ENCODE measurements around the gene TBRG4.

DNA sequence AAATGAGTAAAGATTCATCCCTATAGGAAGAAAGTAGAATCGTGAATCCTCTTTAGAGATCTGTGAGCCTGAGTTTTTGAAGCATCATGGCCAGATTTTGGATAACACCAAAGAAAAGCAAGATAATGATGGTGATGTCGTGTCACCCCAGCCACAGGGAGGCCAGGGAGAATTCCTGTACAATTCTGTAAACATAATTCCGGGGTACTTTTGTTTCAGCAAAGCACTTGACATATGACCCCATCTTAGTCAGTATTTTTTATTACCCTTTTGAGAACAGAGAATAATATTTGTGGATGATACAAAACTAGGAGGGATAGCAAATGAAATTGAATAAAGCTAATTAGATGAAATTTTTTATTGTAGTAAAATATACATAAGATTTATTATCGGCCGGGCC, 56.5 kb downstream of the TBRG4 start:
- TF ChIP-seq YY1 (IDR thresholded peaks at IDR 0.05; ENCODE audit: insufficient read depth, insufficient read length) (no peak), ZNF274 (IDR thresholded peaks at IDR 0.05; ENCODE audit: low read depth, low read length) (no peak), SUZ12 (IDR thresholded peaks at IDR 0.05; ENCODE audit: extremely low read depth, insufficient read depth, insufficient read length) (no peak)
